Dermis lymphatic vessel endothelial cell (primary cell): ENCODE measurements around the gene PLEKHG7. TPM values are rescaled to one million over a fixed set of nuclear protein-coding genes. Genes with fewer than 3 reads are reported as not detected.

ENCODE experiments used
- total RNA-seq: library from RNA; depleted of rRNA; stranded (reverse); fragments of >200 nt; gene quantifications from 2 replicates; pipeline ENCODE4 v1.2.1, GENCODE V29; 2014

The PLEKHG7 gene
- total RNA-seq = not detected in 2 replicates

DNA sequence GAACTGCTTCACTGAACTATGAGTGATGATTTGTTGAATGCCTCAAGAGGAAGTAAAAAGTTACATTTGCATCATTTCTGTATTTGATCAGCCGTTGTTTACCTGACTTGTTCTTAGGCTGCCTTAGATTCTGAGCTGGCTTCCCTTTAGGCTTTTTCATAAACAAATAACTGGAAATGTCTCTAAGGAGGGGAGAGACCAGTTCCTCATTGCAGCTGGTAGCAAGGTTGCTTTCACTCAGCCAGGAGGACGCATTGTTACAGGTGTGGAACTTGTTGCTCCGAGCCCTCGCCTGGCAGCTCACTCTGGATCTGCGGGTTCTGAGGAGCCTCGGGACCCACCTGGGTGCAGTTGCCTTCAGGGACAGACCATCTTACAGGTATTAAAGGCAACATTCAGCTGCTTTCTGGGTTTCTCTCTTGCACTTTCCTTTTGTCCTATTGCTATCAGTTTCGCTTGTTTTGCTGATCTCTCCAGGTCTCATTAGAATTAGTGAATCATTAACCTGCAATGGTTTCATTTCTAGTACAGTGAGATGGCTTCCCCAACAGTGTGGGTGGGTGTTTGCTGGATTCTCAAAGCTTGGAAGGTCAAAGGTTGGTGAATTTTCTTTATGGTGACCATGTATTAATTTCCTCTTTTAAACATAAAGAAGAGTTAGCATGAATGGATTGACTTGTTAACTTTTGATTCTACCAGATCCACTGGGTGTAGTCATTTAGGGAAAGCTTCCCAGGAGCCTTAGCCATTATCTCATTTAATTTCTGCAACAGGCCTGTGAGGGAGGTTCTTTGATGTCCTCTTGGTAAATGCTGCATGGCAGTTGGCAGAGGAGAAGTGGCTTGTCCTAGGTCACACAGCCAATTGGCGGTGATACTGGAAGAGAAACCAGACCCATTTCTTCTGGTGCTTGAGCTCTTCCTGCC, at the start of gene PLEKHG7:
TSS of gene PLEKHG7 (plus strand) at position 236 of the 926 bp plus-strand sequence. CDS start 3,643 bp downstream, outside the sequence.

Other genes with a start within 250 kb of the PLEKHG7 start
- 10.9 and 12.6 TPM in 2 replicates for gene EEA1, start 226.3 kb downstream of the PLEKHG7 start, total RNA-seq